Activated naive CD4-positive, alpha-beta T cell treated with anti-CD3 and anti-CD28 coated beads for 36 hours (primary cell): ENCODE results near the gene RXFP1. TPM values are rescaled to one million over a fixed set of nuclear protein-coding genes. Genes with fewer than 3 reads are reported as not detected.

ENCODE experiments used
- CTCF ChIA-PET: fragments of 350-600 bp; sonication (Branson Sonifier 250); formaldehyde crosslinking; loops from one replicate; lab custom pipeline; 2021; ENCODE audit warnings: antibody characterized with exemption; lab: Charles Lee
- DNase-seq: peaks from one replicate; pipeline ENCODE4 v3.0.0-alpha.2; 2020
- H3K27ac Mint-ChIP-seq: one replicate; pipeline ENCODE4 v1.8.0; 2021; ENCODE audit warnings: mild to moderate bottlenecking, mixed read lengths
- H3K27me3 Mint-ChIP-seq: one replicate; pipeline ENCODE4 v1.8.0; 2021; ENCODE audit warnings: low read depth, mixed read lengths
- H3K36me3 Mint-ChIP-seq: one replicate; pipeline ENCODE4 v1.8.0; 2021; ENCODE audit warnings: low read depth, mixed read lengths
- H3K4me1 Mint-ChIP-seq: one replicate; pipeline ENCODE4 v1.8.0; 2021; ENCODE audit warnings: low read depth, mixed read lengths
- H3K4me3 Mint-ChIP-seq: one replicate; pipeline ENCODE4 v1.8.0; 2021; ENCODE audit warnings: mild to moderate bottlenecking, moderate library complexity, mixed read lengths
- H3K9me3 Mint-ChIP-seq: one replicate; pipeline ENCODE4 v1.8.0; 2021; ENCODE audit warnings: mixed read lengths
- intact Hi-C: fragments of 100-400 bp; cut with micrococcal nuclease; formaldehyde crosslinking; loops from one replicate; pipeline ENCODE4 v1.15.1; 2023
- total RNA-seq, 2 experiments: library from RNA; stranded (reverse); gene quantifications; one replicate each; pipeline ENCODE4 v1.2.3, GENCODE V29; 2021

Gene RXFP1
- total RNA-seq, 2 experiments from 2014 or later: not detected

DNA sequence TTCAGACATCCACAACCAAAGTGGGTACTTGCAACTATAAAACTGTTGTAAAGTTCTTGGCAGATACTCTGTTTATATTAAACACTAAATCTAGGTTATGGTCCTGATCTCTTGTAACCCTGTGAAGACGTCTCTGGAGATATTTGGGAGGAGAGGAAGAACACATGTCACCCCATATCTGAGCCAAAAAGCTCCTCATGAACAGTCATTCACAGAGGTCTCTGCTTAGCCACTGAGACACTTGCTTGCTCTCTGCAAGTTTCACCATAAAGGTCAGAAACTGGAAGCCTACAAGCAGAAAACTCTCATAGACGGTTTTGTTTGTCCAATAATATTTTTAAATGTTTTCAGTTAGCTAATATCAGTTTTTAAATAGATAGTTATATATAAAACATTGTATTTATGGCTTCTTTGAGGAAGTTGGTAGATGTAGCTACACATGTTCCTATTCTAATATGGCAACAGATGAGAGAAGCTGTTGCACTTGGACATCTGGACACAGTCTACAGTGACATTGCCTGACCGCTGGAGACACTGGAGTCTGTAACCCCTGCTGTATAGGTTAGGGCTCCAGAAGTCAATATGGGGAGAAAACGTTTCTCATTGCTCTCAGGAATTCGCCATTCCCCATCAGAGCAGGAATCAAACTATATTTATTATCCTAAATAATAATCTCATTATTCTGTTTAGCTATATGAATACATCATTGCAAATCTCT, 76.4 kb downstream of the RXFP1 start:
- DNase-seq: no peak
- intact Hi-C loops: no loop called here
- Mint-ChIP-seq H3K27ac (no peak overlapping the region), H3K4me1 (no peaks in the 10 kb centered on the region), H3K36me3 (no peaks in the 10 kb centered on the region), H3K27me3 (peaks cover 8% of the 10 kb centered on the region), H3K9me3 (no peaks in the 10 kb centered on the region), H3K4me3 (no peak overlapping the region)
- CTCF ChIA-PET: no interaction called here

GRCh38 chr4:158599150-158599549, 77.5 kb downstream of the RXFP1 start:
- intact Hi-C loops: no loop called here
- H3K36me3 Mint-ChIP-seq: no peaks in the 10 kb centered on the region
- no peak overlapping the region for H3K27ac Mint-ChIP-seq
- no peak overlapping the region for H3K4me3 Mint-ChIP-seq
- H3K4me1 Mint-ChIP-seq: no peaks in the 10 kb centered on the region
- CTCF ChIA-PET: no interaction called here
- DNase-seq: no peak
- no peaks in the 10 kb centered on the region for H3K9me3 Mint-ChIP-seq
- H3K27me3 Mint-ChIP-seq: peaks cover 8% of the 10 kb centered on the region

DNA sequence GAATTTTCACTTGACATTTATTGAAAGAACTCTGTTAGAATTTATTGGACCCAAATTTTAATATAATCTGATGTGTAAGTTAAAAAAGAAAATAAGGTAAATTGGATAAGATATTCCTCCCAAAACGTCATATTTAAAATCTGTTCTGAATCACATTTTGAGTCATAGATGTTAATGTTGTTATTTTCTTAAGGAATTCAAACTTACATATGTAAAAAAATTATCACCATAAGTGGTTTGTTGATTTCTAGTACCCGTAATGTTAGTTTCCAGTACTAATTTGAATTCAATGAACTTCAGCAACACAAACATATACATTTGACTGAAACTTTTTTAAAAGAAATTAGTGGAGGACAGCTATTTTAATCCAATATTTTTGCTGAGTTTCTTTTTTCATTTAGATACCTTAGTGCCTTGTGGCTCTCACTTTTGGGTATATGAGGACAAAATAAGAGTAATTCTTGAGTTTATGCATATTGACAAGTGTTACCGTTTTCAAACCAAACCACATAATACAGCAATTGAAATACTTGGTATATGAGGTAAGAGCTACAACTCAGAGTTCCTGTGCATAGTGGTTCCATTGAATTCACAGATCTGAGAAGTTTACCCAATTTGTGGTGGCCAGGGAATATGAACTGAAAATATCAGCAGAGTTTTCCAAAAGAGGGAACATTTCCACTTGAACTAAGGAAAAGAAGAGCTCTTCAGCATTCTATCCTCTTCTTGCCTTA, 78.2 kb downstream of the RXFP1 start:
- DNase-seq: no peak
- intact Hi-C loops: no loop called here
- no peaks in the 10 kb centered on the region for H3K9me3 Mint-ChIP-seq
- H3K4me3 Mint-ChIP-seq: no peak overlapping the region
- CTCF ChIA-PET: no interaction called here
- no peak overlapping the region for H3K27ac Mint-ChIP-seq
- H3K36me3 Mint-ChIP-seq: no peaks in the 10 kb centered on the region
- no peaks in the 10 kb centered on the region for H3K4me1 Mint-ChIP-seq
- peaks cover 8% of the 10 kb centered on the region for H3K27me3 Mint-ChIP-seq

- Mint-ChIP-seq H3K4me1 (no peaks in the 10 kb centered on the region), H3K27me3 (no peaks in the 10 kb centered on the region), H3K4me3 (no peak overlapping the region), H3K9me3 (no peaks in the 10 kb centered on the region), H3K27ac (no peak overlapping the region), H3K36me3 (no peaks in the 10 kb centered on the region)
- CTCF ChIA-PET: no interaction called here
- intact Hi-C loops: no loop called here
- no peak for DNase-seq
Measured at GRCh38 chr4:158604369-158604768, 82.7 kb downstream of the RXFP1 start.

- intact Hi-C loops: no loop called here
- H3K9me3 Mint-ChIP-seq: no peaks in the 10 kb centered on the region
- H3K4me1 Mint-ChIP-seq: peaks cover under 1% of the 10 kb centered on the region
- peaks cover 2% of the 10 kb centered on the region for H3K27me3 Mint-ChIP-seq
- no peak for DNase-seq
- H3K4me3 Mint-ChIP-seq: no peak overlapping the region
- CTCF ChIA-PET: no interaction called here
- H3K36me3 Mint-ChIP-seq: no peaks in the 10 kb centered on the region
- H3K27ac Mint-ChIP-seq: no peak overlapping the region
Measured at GRCh38 chr4:158605393-158605792, 83.7 kb downstream of the RXFP1 start.

DNA sequence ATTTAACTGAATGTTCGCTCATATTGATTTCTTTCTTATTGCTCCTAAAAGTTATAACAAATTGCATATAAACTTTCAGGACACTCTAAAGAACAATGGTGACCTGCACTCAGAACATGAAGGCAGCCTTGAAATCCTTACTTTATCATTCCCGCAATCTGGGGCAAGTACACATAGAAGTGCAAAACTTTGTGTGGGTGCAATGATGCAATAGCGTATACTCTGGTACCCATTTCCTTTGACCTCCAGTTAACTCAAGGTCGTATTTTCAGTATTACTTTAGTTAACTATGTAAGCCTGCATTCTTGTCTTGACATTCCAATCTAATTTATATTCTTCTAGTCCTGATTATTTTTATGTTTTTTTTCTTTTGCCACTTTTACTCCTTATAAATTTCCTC, 85.3 kb downstream of the RXFP1 start:
- no peak overlapping the region for H3K4me3 Mint-ChIP-seq
- CTCF ChIA-PET: interaction anchor here (0.5 kb wide), 1 partner anchor 109 kb away, joined by 4 read pairs; no protein-coding TSS in a partner anchor
- no peaks in the 10 kb centered on the region for H3K9me3 Mint-ChIP-seq
- H3K27me3 Mint-ChIP-seq: peaks cover 2% of the 10 kb centered on the region
- peaks cover 6% of the 10 kb centered on the region for H3K4me1 Mint-ChIP-seq
- H3K27ac Mint-ChIP-seq: no peak overlapping the region
- no peak for DNase-seq
- intact Hi-C loops: no loop called here
- H3K36me3 Mint-ChIP-seq: no peaks in the 10 kb centered on the region

DNA sequence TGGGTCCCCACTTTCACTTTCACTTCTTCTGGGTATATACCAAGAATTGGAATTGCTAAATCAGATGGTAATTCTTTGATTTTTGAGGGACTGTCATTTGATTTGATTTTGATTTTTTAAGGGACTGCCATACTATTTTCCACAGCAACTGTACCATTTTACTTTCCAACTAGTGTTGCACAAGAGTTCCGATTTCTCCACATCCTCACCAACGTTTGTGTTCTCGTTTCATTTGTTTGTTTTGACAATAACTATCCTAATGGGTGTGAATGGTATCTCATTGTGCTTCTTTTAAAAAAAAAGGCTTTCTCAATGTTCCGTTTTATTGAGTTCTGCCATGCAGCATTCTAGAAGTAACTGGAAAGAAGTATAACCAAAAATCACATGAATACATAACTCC, 87.4 kb downstream of the RXFP1 start:
- no peak overlapping the region for H3K27ac Mint-ChIP-seq
- H3K36me3 Mint-ChIP-seq: no peaks in the 10 kb centered on the region
- intact Hi-C loops: no loop called here
- CTCF ChIA-PET: no interaction called here
- H3K9me3 Mint-ChIP-seq: no peaks in the 10 kb centered on the region
- peaks cover 6% of the 10 kb centered on the region for H3K4me1 Mint-ChIP-seq
- H3K4me3 Mint-ChIP-seq: no peak overlapping the region
- H3K27me3 Mint-ChIP-seq: peaks cover 9% of the 10 kb centered on the region
- no peak for DNase-seq

DNA sequence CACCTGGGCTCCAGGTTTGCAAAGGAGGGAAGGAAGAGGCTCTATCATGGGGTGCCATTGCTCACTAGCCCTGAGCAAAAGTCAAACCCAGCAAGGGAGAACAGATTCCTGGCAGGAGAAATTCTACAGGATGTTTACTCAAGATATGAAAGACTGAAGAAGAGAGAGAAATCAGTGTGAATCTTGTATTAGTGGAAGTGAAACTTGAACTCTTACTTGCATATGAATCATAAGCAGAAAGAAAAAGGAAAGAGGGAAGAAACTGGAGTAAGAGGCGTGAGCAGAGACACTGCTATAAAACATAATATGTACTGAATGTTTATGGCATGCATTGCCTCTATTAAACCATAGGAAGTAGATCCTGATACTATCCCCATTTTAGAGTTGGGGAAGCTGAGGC, 89.1 kb downstream of the RXFP1 start:
- peaks cover 6% of the 10 kb centered on the region for H3K4me1 Mint-ChIP-seq
- no peaks in the 10 kb centered on the region for H3K9me3 Mint-ChIP-seq
- peak; percentile 15 for DNase-seq
- intact Hi-C loops: loop anchor here (2.0 kb wide), 1 partner anchor 596 kb away; no protein-coding TSS in a partner anchor
- CTCF ChIA-PET: no interaction called here
- no peak overlapping the region for H3K27ac Mint-ChIP-seq
- no peaks in the 10 kb centered on the region for H3K36me3 Mint-ChIP-seq
- no peak overlapping the region for H3K4me3 Mint-ChIP-seq
- H3K27me3 Mint-ChIP-seq: peaks cover 21% of the 10 kb centered on the region

- H3K27ac Mint-ChIP-seq: no peak overlapping the region
- intact Hi-C loops: no loop called here
- peaks cover 27% of the 10 kb centered on the region for H3K27me3 Mint-ChIP-seq
- H3K9me3 Mint-ChIP-seq: no peaks in the 10 kb centered on the region
- no peak overlapping the region for H3K4me3 Mint-ChIP-seq
- DNase-seq: no peak
- no peaks in the 10 kb centered on the region for H3K36me3 Mint-ChIP-seq
- CTCF ChIA-PET: no interaction called here
- H3K4me1 Mint-ChIP-seq: peaks cover 6% of the 10 kb centered on the region
Measured at GRCh38 chr4:158613046-158613445, 91.4 kb downstream of the RXFP1 start.

DNA sequence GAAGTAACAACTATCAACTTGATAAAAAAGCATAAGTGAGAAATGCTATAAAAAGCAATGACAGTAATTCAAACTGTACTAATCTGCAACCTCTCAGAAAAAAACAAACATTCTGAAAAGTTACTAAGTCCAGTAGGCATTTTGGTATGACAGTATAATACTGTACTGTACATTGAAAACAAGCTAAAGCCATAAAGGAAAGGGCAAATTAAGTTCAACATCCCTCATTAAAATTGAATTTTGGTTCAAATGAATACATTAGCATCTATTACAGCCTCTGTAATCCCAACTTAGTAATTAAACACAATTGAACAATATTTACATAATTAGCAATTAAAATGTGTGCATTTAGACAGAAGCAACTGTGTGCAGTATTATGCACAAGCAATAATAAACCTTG, 96.3 kb downstream of the RXFP1 start:
- Mint-ChIP-seq H3K27me3 (peaks cover 38% of the 10 kb centered on the region), H3K9me3 (no peaks in the 10 kb centered on the region), H3K4me1 (no peaks in the 10 kb centered on the region), H3K27ac (no peak overlapping the region), H3K36me3 (no peaks in the 10 kb centered on the region), H3K4me3 (no peak overlapping the region)
- DNase-seq: no peak
- CTCF ChIA-PET: no interaction called here
- intact Hi-C loops: no loop called here

DNA sequence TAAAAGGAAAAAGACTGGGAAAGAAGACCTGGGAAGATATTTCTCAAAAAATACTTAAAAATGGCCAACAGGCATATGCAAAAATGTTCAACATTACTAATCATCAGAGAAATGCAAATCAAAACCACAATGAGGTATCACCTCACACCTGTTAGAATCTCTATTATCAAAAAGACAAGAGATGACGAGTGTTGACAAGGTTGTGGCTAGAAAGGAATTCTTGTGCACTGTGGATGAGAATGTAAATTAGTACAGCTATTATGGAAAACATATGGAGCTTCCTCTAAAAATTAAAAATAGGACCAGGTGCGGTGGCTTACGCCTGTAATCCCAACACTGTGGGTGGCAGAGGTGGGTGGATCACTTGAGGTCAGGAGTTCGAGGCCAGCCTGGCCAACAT, 100.0 kb downstream of the RXFP1 start:
- Mint-ChIP-seq H3K27me3 (peaks cover 19% of the 10 kb centered on the region), H3K4me3 (no peak overlapping the region), H3K4me1 (no peaks in the 10 kb centered on the region), H3K36me3 (no peaks in the 10 kb centered on the region), H3K9me3 (no peaks in the 10 kb centered on the region), H3K27ac (no peak overlapping the region)
- CTCF ChIA-PET: no interaction called here
- DNase-seq: no peak
- intact Hi-C loops: loop anchor here (5.0 to 10.0 kb wide), 2 partner anchors 207 to 629 kb away; no protein-coding TSS in a partner anchor

DNA sequence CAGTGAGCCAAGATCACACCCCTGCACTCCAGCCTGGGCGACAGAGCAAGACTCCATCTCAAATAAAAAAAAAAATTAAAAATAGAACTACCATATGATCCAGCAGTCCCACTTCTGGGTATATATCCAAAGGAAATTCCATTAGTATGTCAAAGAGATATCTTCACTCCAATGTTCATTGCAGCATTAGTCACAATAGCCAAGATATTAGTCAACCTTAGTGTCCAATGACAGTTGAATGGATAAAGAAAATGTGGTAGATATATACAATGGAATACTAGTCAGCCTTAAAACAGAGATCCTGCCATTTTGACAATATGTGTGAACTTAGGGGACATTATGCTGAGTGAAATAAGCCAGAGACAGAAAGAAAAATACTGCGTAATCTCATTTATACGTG, 100.6 kb downstream of the RXFP1 start:
- intact Hi-C loops: loop anchor here (5.0 to 10.0 kb wide), 2 partner anchors 207 to 630 kb away; no protein-coding TSS in a partner anchor
- Mint-ChIP-seq H3K9me3 (no peaks in the 10 kb centered on the region), H3K27ac (no peak overlapping the region), H3K36me3 (no peaks in the 10 kb centered on the region), H3K27me3 (peaks cover 17% of the 10 kb centered on the region), H3K4me1 (no peaks in the 10 kb centered on the region), H3K4me3 (no peak overlapping the region)
- CTCF ChIA-PET: no interaction called here
- DNase-seq: no peak
